SU-DHL-6 (cell line): ENCODE measurements around the gene POLH.

Experiments used
- EZH2phosphoT487 ChIP-seq: fragments of 200-600 bp; sonication (generic), shearing (Covaris generic); conservative IDR thresholded peaks from 2 replicates; pipeline ENCODE4 v1.6.1; 2018; ENCODE audit warnings: mild to moderate bottlenecking, antibody characterized with exemption, low read length, moderate library complexity, mixed read lengths
- TF ChIP-seq, protein P1 (sequence below): fragments of 200-600 bp; sonication (generic); IDR thresholded peaks from one replicate; pipeline ENCODE4 v1.5.1; 2017; ENCODE audit warnings: antibody characterized with exemption, mild to moderate bottlenecking, low read length, moderate library complexity; ENCODE audit not compliant: insufficient read depth, poor library complexity, severe bottlenecking

DNA sequence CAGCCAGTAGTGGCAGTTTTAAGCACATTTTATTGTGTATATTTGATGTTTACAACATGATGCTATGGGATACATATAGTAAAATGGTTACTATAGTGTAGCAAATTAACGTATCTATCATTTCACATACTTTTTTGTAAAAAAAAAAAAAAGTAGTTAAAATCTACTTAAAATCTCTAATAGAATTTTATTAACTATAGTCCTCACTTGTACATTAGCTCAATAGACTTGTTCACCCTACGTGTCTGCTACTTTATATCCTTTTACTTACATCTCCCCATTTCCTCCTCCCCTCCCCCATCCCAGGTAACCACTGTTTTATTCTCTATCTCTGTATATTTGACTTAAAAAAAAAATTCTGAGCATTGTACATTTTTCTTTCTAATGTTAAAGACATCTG lies 30.0 kb downstream of the POLH start:
- TF ChIP-seq, protein P1, sequence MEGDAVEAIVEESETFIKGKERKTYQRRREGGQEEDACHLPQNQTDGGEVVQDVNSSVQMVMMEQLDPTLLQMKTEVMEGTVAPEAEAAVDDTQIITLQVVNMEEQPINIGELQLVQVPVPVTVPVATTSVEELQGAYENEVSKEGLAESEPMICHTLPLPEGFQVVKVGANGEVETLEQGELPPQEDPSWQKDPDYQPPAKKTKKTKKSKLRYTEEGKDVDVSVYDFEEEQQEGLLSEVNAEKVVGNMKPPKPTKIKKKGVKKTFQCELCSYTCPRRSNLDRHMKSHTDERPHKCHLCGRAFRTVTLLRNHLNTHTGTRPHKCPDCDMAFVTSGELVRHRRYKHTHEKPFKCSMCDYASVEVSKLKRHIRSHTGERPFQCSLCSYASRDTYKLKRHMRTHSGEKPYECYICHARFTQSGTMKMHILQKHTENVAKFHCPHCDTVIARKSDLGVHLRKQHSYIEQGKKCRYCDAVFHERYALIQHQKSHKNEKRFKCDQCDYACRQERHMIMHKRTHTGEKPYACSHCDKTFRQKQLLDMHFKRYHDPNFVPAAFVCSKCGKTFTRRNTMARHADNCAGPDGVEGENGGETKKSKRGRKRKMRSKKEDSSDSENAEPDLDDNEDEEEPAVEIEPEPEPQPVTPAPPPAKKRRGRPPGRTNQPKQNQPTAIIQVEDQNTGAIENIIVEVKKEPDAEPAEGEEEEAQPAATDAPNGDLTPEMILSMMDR, result no peak
- no peak for TF ChIP-seq EZH2phosphoT487
